DMS79 (cell line): Measurements from ENCODE around the gene SRSF4.
"Not testable (repeated sequence)": the region's sequence is repeated elsewhere in the genome, so short reads cannot be mapped to it uniquely, and the experiment has no call there.

Experiments used
- DNase-seq: peaks from one replicate; lab custom pipeline; 2025; lab: John Stamatoyannopoulos, UW

Gene SRSF4

GRCh38 chr1:29124366-29125236, 57.1 kb downstream of the SRSF4 start:
- DNase-seq: no peak

GRCh38 chr1:29123887-29124365, 57.8 kb downstream of the SRSF4 start, which contains the start of gene TMEM200B:
Gene TMEM200B, minus strand, starts transcription at chr1:29123903. Its CDS starts 2,075 bp downstream, at chr1:29121828.
- no peak for DNase-seq

GRCh38 chr1:29123053-29123886, 58.4 kb downstream of the SRSF4 start:
- DNase-seq: no peak

- no peak for DNase-seq
Measured at GRCh38 chr1:29122682-29123052, 59.0 kb downstream of the SRSF4 start.

GRCh38 chr1:29121936-29122681, 59.6 kb downstream of the SRSF4 start:
- no peak for DNase-seq

GRCh38 chr1:29121516-29121935, 60.2 kb downstream of the SRSF4 start:
- no peak for DNase-seq

- DNase-seq: no peak
Measured at GRCh38 chr1:29120947-29121485, 60.7 kb downstream of the SRSF4 start.

GRCh38 chr1:29120367-29120766, 61.3 kb downstream of the SRSF4 start:
- no peak for DNase-seq

GRCh38 chr1:29119121-29119929, 62.4 kb downstream of the SRSF4 start:
- DNase-seq: no peak

GRCh38 chr1:29117381-29117780, 64.3 kb downstream of the SRSF4 start:
- no peak for DNase-seq

GRCh38 chr1:29114654-29115053, 67.0 kb downstream of the SRSF4 start:
- DNase-seq: no peak

GRCh38 chr1:29113413-29114117, 68.1 kb downstream of the SRSF4 start:
- DNase-seq: no peak

- DNase-seq: no peak
Measured at GRCh38 chr1:29112705-29113412, 68.8 kb downstream of the SRSF4 start.

GRCh38 chr1:29108041-29108440, 73.7 kb downstream of the SRSF4 start:
- DNase-seq: not testable (repeated sequence)

GRCh38 chr1:29105822-29106221, 75.9 kb downstream of the SRSF4 start:
- no peak for DNase-seq

- no peak for DNase-seq
Measured at GRCh38 chr1:29100487-29100886, 81.2 kb downstream of the SRSF4 start.

GRCh38 chr1:29099286-29099685, 82.4 kb downstream of the SRSF4 start:
- DNase-seq: no peak
